Measurements from ENCODE around the gene GALNTL6. TPM values are rescaled to one million over a fixed set of nuclear protein-coding genes. Genes with fewer than 3 reads are reported as not detected.

Gene GALNTL6
- total RNA-seq, 2 experiments from 2014 or later, result not detected

- no peak overlapping the region for H3K4me3 Mint-ChIP-seq
- ATAC-seq (no peak), DNase-seq (no peak)
- CTCF ChIA-PET, result no interaction called here
- H3K27me3 Mint-ChIP-seq (ENCODE audit: low read depth), result no peaks in the 10 kb centered on the region
- POLR2A ChIA-PET, result interaction anchor here (0.8 kb wide), 1 partner anchor 19 kb away, joined by 3 read pairs; no protein-coding TSS in a partner anchor
- no peaks in the 10 kb centered on the region for H3K36me3 Mint-ChIP-seq (ENCODE audit: low read depth)
- H3K27ac Mint-ChIP-seq, result no peak overlapping the region
- no peaks in the 10 kb centered on the region for H3K9me3 Mint-ChIP-seq (ENCODE audit: insufficient read depth)
- no peaks in the 10 kb centered on the region for H3K4me1 Mint-ChIP-seq (ENCODE audit: low read depth)
Observed at GRCh38 chr4:172649143-172649542, 835.9 kb downstream of the GALNTL6 start.

GRCh38 chr4:172650758-172651530 lies 837.7 kb downstream of the GALNTL6 start:
- DNase-seq (no peak), ATAC-seq (no peak)
- no peaks in the 10 kb centered on the region for H3K27me3 Mint-ChIP-seq (ENCODE audit: low read depth)
- H3K9me3 Mint-ChIP-seq (ENCODE audit: insufficient read depth), result no peaks in the 10 kb centered on the region
- POLR2A ChIA-PET, result no interaction called here
- H3K36me3 Mint-ChIP-seq (ENCODE audit: low read depth), result no peaks in the 10 kb centered on the region
- H3K4me3 Mint-ChIP-seq, result no peak overlapping the region
- H3K4me1 Mint-ChIP-seq (ENCODE audit: low read depth), result no peaks in the 10 kb centered on the region
- CTCF ChIA-PET, result no interaction called here
- H3K27ac Mint-ChIP-seq, result no peak overlapping the region

GRCh38 chr4:172651961-172652360 lies 838.8 kb downstream of the GALNTL6 start:
- Mint-ChIP-seq H3K4me1 (ENCODE audit: low read depth) (no peaks in the 10 kb centered on the region), H3K36me3 (ENCODE audit: low read depth) (no peaks in the 10 kb centered on the region), H3K4me3 (no peak overlapping the region), H3K27ac (no peak overlapping the region), H3K27me3 (ENCODE audit: low read depth) (no peaks in the 10 kb centered on the region), H3K9me3 (ENCODE audit: insufficient read depth) (no peaks in the 10 kb centered on the region)
- ChIA-PET POLR2A (no interaction called here), CTCF (no interaction called here)
- ATAC-seq (no peak), DNase-seq (no peak)

- ChIA-PET CTCF (no interaction called here), POLR2A (no interaction called here)
- DNase-seq, result no peak
- Mint-ChIP-seq H3K9me3 (ENCODE audit: insufficient read depth) (no peaks in the 10 kb centered on the region), H3K36me3 (ENCODE audit: low read depth) (no peaks in the 10 kb centered on the region), H3K4me3 (no peak overlapping the region), H3K4me1 (ENCODE audit: low read depth) (no peaks in the 10 kb centered on the region), H3K27ac (no peak overlapping the region), H3K27me3 (ENCODE audit: low read depth) (no peaks in the 10 kb centered on the region)
- no peak for ATAC-seq
Observed at GRCh38 chr4:172652369-172652768, 839.2 kb downstream of the GALNTL6 start.

DNA sequence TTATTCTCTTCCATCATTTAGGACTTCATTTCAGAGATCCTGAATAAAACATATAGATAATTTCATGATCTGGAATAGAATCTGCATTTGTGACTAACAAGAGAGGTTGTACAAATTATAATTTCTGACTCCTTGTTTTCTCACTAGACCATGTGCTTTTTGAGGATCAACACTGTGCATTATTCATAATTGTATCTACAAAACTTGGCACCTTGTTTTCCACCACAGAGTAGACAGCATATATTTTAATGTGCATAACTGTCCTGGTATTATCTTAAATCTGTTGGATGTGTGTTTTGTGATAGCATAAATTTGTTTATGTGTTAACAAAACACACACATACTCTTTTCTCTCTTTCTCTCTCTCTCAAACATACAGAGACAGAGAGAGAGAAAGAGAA lies 840.5 kb downstream of the GALNTL6 start:
- Mint-ChIP-seq H3K9me3 (ENCODE audit: insufficient read depth) (no peaks in the 10 kb centered on the region), H3K27me3 (ENCODE audit: low read depth) (no peaks in the 10 kb centered on the region), H3K4me1 (ENCODE audit: low read depth) (no peaks in the 10 kb centered on the region), H3K4me3 (no peak overlapping the region), H3K27ac (no peak overlapping the region), H3K36me3 (ENCODE audit: low read depth) (no peaks in the 10 kb centered on the region)
- ChIA-PET POLR2A (interaction anchor here (0.6 kb wide), 1 partner anchor 790 kb away, joined by 5 read pairs; no protein-coding TSS in a partner anchor), CTCF (no interaction called here)
- ATAC-seq (no peak), DNase-seq (no peak)

DNA sequence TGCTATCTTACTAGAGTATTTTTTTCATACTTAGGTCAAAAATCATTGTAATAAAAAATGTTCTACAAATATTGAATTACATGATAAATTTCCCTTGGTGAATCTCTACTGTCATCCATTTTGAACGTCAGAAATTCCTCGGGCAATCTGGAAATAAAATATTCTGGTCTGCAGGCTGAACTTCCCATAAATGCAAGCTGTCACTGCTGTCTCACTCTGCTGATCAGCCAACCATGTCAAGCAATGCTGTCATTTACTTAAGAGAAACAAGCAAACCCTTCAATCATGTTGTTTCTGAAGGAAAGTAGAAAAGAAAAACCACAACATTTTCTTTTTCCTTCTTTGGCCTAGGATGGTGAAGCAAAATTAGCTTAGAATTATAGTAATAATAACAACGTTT lies 841.3 kb downstream of the GALNTL6 start:
- H3K27ac Mint-ChIP-seq, result no peak overlapping the region
- ChIA-PET POLR2A (no interaction called here), CTCF (no interaction called here)
- H3K36me3 Mint-ChIP-seq (ENCODE audit: low read depth), result no peaks in the 10 kb centered on the region
- H3K4me1 Mint-ChIP-seq (ENCODE audit: low read depth), result no peaks in the 10 kb centered on the region
- H3K9me3 Mint-ChIP-seq (ENCODE audit: insufficient read depth), result no peaks in the 10 kb centered on the region
- no peak overlapping the region for H3K4me3 Mint-ChIP-seq
- ATAC-seq, result no peak
- DNase-seq, result no peak
- H3K27me3 Mint-ChIP-seq (ENCODE audit: low read depth), result no peaks in the 10 kb centered on the region

- Mint-ChIP-seq H3K36me3 (ENCODE audit: low read depth) (no peaks in the 10 kb centered on the region), H3K4me1 (ENCODE audit: low read depth) (no peaks in the 10 kb centered on the region), H3K27ac (no peak overlapping the region), H3K9me3 (ENCODE audit: insufficient read depth) (no peaks in the 10 kb centered on the region), H3K27me3 (ENCODE audit: low read depth) (no peaks in the 10 kb centered on the region), H3K4me3 (no peak overlapping the region)
- no peak for ATAC-seq
- CTCF ChIA-PET, result no interaction called here
- no peak for DNase-seq
- POLR2A ChIA-PET, result no interaction called here
Observed at GRCh38 chr4:172656055-172656454, 842.9 kb downstream of the GALNTL6 start.

DNA sequence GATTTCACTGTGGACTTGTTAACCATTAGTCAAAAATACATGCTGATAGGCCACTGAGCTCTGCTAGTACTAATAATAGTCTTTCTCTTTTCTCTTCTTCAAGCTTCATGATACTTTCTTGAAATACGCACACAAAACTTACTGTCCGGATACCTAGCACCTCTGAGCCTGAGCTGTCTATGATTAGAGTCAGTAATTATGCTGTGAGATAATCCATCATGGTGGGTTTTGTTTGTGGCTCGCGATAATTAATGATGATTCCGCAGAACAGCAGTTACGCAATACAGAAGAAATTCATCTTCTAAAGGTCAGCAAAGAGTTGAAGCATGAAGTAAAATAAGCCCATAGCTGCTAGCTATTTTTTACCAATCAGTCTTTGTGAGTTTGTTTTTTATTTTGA lies 843.9 kb downstream of the GALNTL6 start:
- Mint-ChIP-seq H3K4me3 (no peak overlapping the region), H3K27ac (no peak overlapping the region), H3K36me3 (ENCODE audit: low read depth) (no peaks in the 10 kb centered on the region), H3K9me3 (ENCODE audit: insufficient read depth) (no peaks in the 10 kb centered on the region), H3K27me3 (ENCODE audit: low read depth) (no peaks in the 10 kb centered on the region), H3K4me1 (ENCODE audit: low read depth) (no peaks in the 10 kb centered on the region)
- CTCF ChIA-PET, result no interaction called here
- no peak for ATAC-seq
- no peak for DNase-seq
- POLR2A ChIA-PET, result no interaction called here

- Mint-ChIP-seq H3K4me3 (no peak overlapping the region), H3K27me3 (ENCODE audit: low read depth) (no peaks in the 10 kb centered on the region), H3K36me3 (ENCODE audit: low read depth) (no peaks in the 10 kb centered on the region), H3K27ac (no peak overlapping the region), H3K9me3 (ENCODE audit: insufficient read depth) (no peaks in the 10 kb centered on the region), H3K4me1 (ENCODE audit: low read depth) (no peaks in the 10 kb centered on the region)
- ChIA-PET POLR2A (no interaction called here), CTCF (no interaction called here)
- DNase-seq, result no peak
- no peak for ATAC-seq
Observed at GRCh38 chr4:172660251-172660650, 847.0 kb downstream of the GALNTL6 start.

- no peak for DNase-seq
- ATAC-seq, result no peak
- ChIA-PET CTCF (no interaction called here), POLR2A (no interaction called here)
- Mint-ChIP-seq H3K4me1 (ENCODE audit: low read depth) (no peaks in the 10 kb centered on the region), H3K27ac (no peak overlapping the region), H3K4me3 (no peak overlapping the region), H3K36me3 (ENCODE audit: low read depth) (no peaks in the 10 kb centered on the region), H3K27me3 (ENCODE audit: low read depth) (no peaks in the 10 kb centered on the region), H3K9me3 (ENCODE audit: insufficient read depth) (no peaks in the 10 kb centered on the region)
Observed at GRCh38 chr4:172662113-172662512, 848.9 kb downstream of the GALNTL6 start.

- POLR2A ChIA-PET, result no interaction called here
- no peak for ATAC-seq
- H3K36me3 Mint-ChIP-seq (ENCODE audit: low read depth), result no peaks in the 10 kb centered on the region
- CTCF ChIA-PET, result no interaction called here
- no peak overlapping the region for H3K27ac Mint-ChIP-seq
- no peaks in the 10 kb centered on the region for H3K9me3 Mint-ChIP-seq (ENCODE audit: insufficient read depth)
- H3K4me3 Mint-ChIP-seq, result no peak overlapping the region
- DNase-seq, result no peak
- H3K4me1 Mint-ChIP-seq (ENCODE audit: low read depth), result no peaks in the 10 kb centered on the region
- no peaks in the 10 kb centered on the region for H3K27me3 Mint-ChIP-seq (ENCODE audit: low read depth)
Observed at GRCh38 chr4:172666711-172667368, 853.6 kb downstream of the GALNTL6 start.

DNA sequence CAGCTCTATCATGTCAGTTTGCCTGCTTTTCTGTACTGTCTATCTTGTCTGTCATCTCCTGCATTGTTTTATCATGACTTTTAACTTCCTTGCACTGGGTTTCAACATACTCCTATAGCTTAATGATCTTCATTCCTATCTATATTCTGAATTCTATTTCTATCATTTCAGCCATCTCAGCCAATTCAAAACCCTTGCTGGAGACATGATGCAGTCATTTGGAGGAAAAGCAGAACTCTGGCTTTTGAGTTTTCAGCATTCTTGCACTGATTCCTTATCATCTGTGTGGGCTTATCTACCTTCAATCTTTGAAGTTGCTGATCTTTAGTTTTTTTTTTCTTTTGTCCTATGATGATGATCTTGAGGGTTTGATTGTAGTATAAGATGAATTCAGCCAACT lies 861.6 kb downstream of the GALNTL6 start:
- ChIA-PET CTCF (no interaction called here), POLR2A (no interaction called here)
- no peaks in the 10 kb centered on the region for H3K9me3 Mint-ChIP-seq (ENCODE audit: insufficient read depth)
- no peak for DNase-seq
- no peaks in the 10 kb centered on the region for H3K27me3 Mint-ChIP-seq (ENCODE audit: low read depth)
- no peak overlapping the region for H3K4me3 Mint-ChIP-seq
- no peak for ATAC-seq
- H3K4me1 Mint-ChIP-seq (ENCODE audit: low read depth), result no peaks in the 10 kb centered on the region
- no peaks in the 10 kb centered on the region for H3K36me3 Mint-ChIP-seq (ENCODE audit: low read depth)
- no peak overlapping the region for H3K27ac Mint-ChIP-seq

DNA sequence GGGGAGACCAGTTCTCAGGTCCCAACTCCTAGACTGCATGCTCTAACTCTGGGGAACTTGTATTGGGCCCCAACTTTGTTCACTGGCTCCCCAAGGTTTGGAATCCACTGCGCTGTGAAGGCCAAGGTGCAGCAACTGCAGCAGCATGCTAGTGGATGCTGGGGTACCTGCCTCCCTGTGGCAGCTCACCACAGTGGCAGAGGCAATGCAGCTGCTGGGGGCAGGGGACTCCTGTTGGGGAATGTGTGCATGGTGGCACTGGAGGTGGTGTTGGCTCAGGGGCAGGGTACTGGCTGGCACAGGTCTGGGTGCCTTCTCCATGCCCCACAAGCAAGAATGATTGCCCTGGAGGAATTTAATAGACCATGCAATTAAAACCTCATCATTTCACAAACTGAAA lies 862.0 kb downstream of the GALNTL6 start:
- Mint-ChIP-seq H3K4me3 (no peak overlapping the region), H3K36me3 (ENCODE audit: low read depth) (no peaks in the 10 kb centered on the region), H3K27me3 (ENCODE audit: low read depth) (no peaks in the 10 kb centered on the region), H3K9me3 (ENCODE audit: insufficient read depth) (no peaks in the 10 kb centered on the region), H3K4me1 (ENCODE audit: low read depth) (no peaks in the 10 kb centered on the region), H3K27ac (no peak overlapping the region)
- DNase-seq (no peak), ATAC-seq (no peak)
- CTCF ChIA-PET, result no interaction called here
- POLR2A ChIA-PET, result no interaction called here

Measured in activated CD8-positive, alpha-beta T cell treated with anti-CD3 and anti-CD28 coated beads, Interleukin-2, amount 10 ng/mL, durations not matched to agents 7 days and 5 days (primary cell).